OCI-LY7 (cell line): Measurements from ENCODE around the gene TRIM36. TPM values are rescaled to one million over a fixed set of nuclear protein-coding genes. Genes with fewer than 3 reads are reported as not detected.

Experiments
- BruUV-seq: library from RNA; stranded (reverse); fragments of 400-500 nt; replicated peaks from 2 replicates; lab custom pipeline; 2021; lab: Mats Ljungman, UMichigan
- CTCF ChIA-PET: fragments of 300-600 bp; sonication (Branson Sonifier 250); formaldehyde crosslinking; loops from one replicate; lab custom pipeline; 2022; ENCODE audit warnings: antibody characterized with exemption; ENCODE audit not compliant: unreplicated experiment; lab: Charles Lee
- POLR2A ChIA-PET: fragments of 300-600 bp; sonication (Branson Sonifier 250); formaldehyde crosslinking; loops from one replicate; lab custom pipeline; 2022; ENCODE audit warnings: antibody characterized with exemption; lab: Charles Lee
- DNase-seq: peaks from one replicate; pipeline ENCODE4 v3.0.0-alpha.2; 2015; ENCODE audit warnings: low spot score
- H2AFZ ChIP-seq: fragments of 200-600 bp; sonication (generic), shearing (Covaris generic); 2 replicates; pipeline ENCODE4 v1.6.1; 2014; ENCODE audit warnings: mild to moderate bottlenecking, antibody characterized with exemption, low read length, moderate library complexity
- H3K27ac ChIP-seq: fragments of 200-600 bp; sonication (generic); 2 replicates; pipeline ENCODE4 v1.5.1; 2014; ENCODE audit warnings: mixed run types, low read depth, mild to moderate bottlenecking, moderate library complexity, low read length, inconsistent platforms; ENCODE audit not compliant: poor library complexity, severe bottlenecking
- H3K36me3 ChIP-seq: fragments of 200-600 bp; sonication (generic); 2 replicates; pipeline ENCODE4 v1.6.1; 2014; ENCODE audit warnings: mild to moderate bottlenecking, antibody characterized with exemption, low read length, moderate library complexity, mixed read lengths; ENCODE audit not compliant: insufficient read depth
- H3K4me1 ChIP-seq: fragments of 200-600 bp; sonication (generic); 2 replicates; pipeline ENCODE4 v1.5.1; 2014; ENCODE audit warnings: mild to moderate bottlenecking, low read length; ENCODE audit not compliant: insufficient read depth, poor library complexity, severe bottlenecking
- H3K4me2 ChIP-seq: fragments of 200-600 bp; sonication (generic); 2 replicates; pipeline ENCODE4 v1.6.1; 2014; ENCODE audit warnings: mild to moderate bottlenecking, low read length
- H3K4me3 ChIP-seq: fragments of 200-600 bp; sonication (generic); 2 replicates; pipeline ENCODE4 v1.5.1; 2014; ENCODE audit warnings: mild to moderate bottlenecking, low read depth, low read length; ENCODE audit not compliant: poor library complexity, severe bottlenecking
- H3K79me2 ChIP-seq: fragments of 200-600 bp; sonication (generic); 2 replicates; pipeline ENCODE4 v1.6.1; 2016; ENCODE audit warnings: low read depth, mild to moderate bottlenecking, low read length, moderate library complexity, mixed read lengths; ENCODE audit not compliant: insufficient read depth
- H3K9me2 ChIP-seq: fragments of 200-600 bp; sonication (generic); 2 replicates; pipeline ENCODE4 v1.6.1; 2016; ENCODE audit warnings: mild to moderate bottlenecking, low read length, mixed read lengths; ENCODE audit not compliant: insufficient read depth
- H3K9me3 ChIP-seq: fragments of 200-600 bp; sonication (generic); 2 replicates; pipeline ENCODE4 v1.6.1; 2014; ENCODE audit warnings: mild to moderate bottlenecking, mixed run types, low read length, mixed read lengths
- H4K20me1 ChIP-seq: fragments of 200-600 bp; sonication (generic); 2 replicates; pipeline ENCODE4 v1.6.1; 2014; ENCODE audit warnings: mild to moderate bottlenecking, antibody characterized with exemption, low read length, moderate library complexity, mixed read lengths; ENCODE audit not compliant: insufficient read depth
- CTCF ChIP-seq: fragments of 200-600 bp; sonication (generic); conservative IDR thresholded peaks from 2 replicates; pipeline ENCODE4 v1.5.1; 2014; ENCODE audit warnings: mild to moderate bottlenecking, antibody characterized with exemption, low read length, moderate library complexity, mixed read lengths
- EZH2phosphoT487 ChIP-seq: fragments of 200-600 bp; sonication (generic); IDR thresholded peaks from 2 replicates; pipeline ENCODE4 v1.6.1; 2018; ENCODE audit warnings: low read depth, borderline replicate concordance, mild to moderate bottlenecking, mixed run types, antibody characterized with exemption, low read length, moderate library complexity, mixed read lengths
- intact Hi-C: fragments of 100-400 bp; cut with micrococcal nuclease; formaldehyde crosslinking; loops from one replicate; pipeline ENCODE4 v1.10.0; 2022; ENCODE audit not compliant: unreplicated experiment
- total RNA-seq, 2 experiments: library from RNA; depleted of rRNA in 1 of 2; stranded (reverse); fragments of >200 nt in 1 of 2; shearing (Covaris generic) in 1 of 2; gene quantifications; 2 replicates each; pipeline ENCODE4 v1.2.3, GENCODE V29; 2014 to 2022

Gene TRIM36
- total RNA-seq, 2 experiments from 2014 or later, result not detected

- no peaks in the 10 kb centered on the region for H3K9me3 ChIP-seq
- H3K4me3 ChIP-seq, result no peak overlapping the region
- H3K9me2 ChIP-seq, result no peaks in the 10 kb centered on the region
- H3K27ac ChIP-seq, result no peak overlapping the region
- POLR2A ChIA-PET, result interaction anchor here (0.6 to 0.9 kb wide), 2 partner anchors 14 to 694 kb away, joined by 3 read pairs; no protein-coding TSS in a partner anchor
- CTCF ChIA-PET, result no interaction called here
- BruUV-seq, result no TSS peak
- DNase-seq, result no peak
- no peak overlapping the region for H2AFZ ChIP-seq
- intact Hi-C loops, result no loop called here
- no peaks in the 10 kb centered on the region for H4K20me1 ChIP-seq
- TF ChIP-seq CTCF, result no peak
- TF ChIP-seq EZH2phosphoT487, result no peak
- no peaks in the 10 kb centered on the region for H3K4me1 ChIP-seq
- H3K4me2 ChIP-seq, result no peak overlapping the region
- no peaks in the 10 kb centered on the region for H3K36me3 ChIP-seq
- no peaks in the 10 kb centered on the region for H3K79me2 ChIP-seq
These were observed 85.4 kb downstream of the TRIM36 start for GRCh38 chr5:115084246-115084793.

- no TSS peak for BruUV-seq
- Histone ChIP-seq H4K20me1 (no peaks in the 10 kb centered on the region), H3K9me3 (no peaks in the 10 kb centered on the region), H2AFZ (no peak overlapping the region), H3K27ac (no peak overlapping the region), H3K9me2 (no peaks in the 10 kb centered on the region), H3K4me2 (no peak overlapping the region), H3K4me1 (no peaks in the 10 kb centered on the region), H3K4me3 (no peak overlapping the region), H3K36me3 (no peaks in the 10 kb centered on the region), H3K79me2 (no peaks in the 10 kb centered on the region)
- DNase-seq, result no peak
- TF ChIP-seq EZH2phosphoT487 (no peak), CTCF (no peak)
- POLR2A ChIA-PET, result no interaction called here
- CTCF ChIA-PET, result no interaction called here
- intact Hi-C loops, result no loop called here
These were observed 89.6 kb downstream of the TRIM36 start for GRCh38 chr5:115079924-115080623.

Other genes with a start within 250 kb of the TRIM36 start
- gene PGGT1B, start 93.0 kb upstream of the TRIM36 start, total RNA-seq (2014; rRNA removed; shearing (Covaris generic)), result 17.8 and 19.7 TPM in 2 replicates
- 47.7 and 54.7 TPM in 2 replicates for gene PGGT1B, start 93.0 kb upstream of the TRIM36 start, total RNA-seq (2022)
- 15.8 and 32.8 TPM in 2 replicates for gene CCDC112, start 126.7 kb upstream of the TRIM36 start, total RNA-seq (2014; rRNA removed; shearing (Covaris generic))
- gene CCDC112, start 126.7 kb upstream of the TRIM36 start, total RNA-seq (2022), result 9.7 and 13.0 TPM in 2 replicates